Cerebellar nuclear complex (tissue), 1 donor: Measurements from ENCODE around the gene SLC2A6.

ENCODE experiments used
- DNase-seq, 2 experiments: peaks; one replicate each; lab custom pipeline; 2025; lab: John Stamatoyannopoulos, UW

Gene SLC2A6

DNA sequence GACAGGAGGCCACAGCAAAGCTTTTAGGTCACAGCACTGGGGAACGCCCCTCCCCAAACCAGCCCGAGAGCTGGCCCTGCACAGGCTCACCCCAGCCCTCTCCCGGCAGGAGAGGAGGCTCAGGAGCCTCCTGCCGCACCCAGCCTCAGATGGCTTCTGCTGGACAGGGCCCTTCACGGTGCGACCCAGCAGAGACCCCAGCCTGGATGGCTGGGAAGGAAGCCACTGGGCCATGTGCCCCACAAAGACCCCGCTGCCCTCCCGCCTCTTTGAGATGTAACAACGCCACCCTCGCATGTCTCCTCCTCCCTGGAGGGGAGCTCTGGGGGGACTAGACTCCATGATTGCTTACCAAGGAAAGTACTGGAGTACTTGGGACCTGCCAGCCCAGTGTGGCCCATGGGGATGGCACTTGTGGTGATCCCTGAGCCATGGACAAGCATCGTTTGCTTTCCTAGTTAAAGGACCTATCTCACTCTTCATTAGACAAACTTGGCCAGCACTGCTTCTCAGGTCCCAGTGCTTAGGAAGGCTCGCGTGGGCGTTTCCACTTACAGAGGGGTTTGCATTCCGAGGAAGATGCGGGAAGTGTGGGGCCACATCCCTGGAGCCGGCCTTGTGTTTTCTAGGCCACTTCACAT, 36.8 kb upstream of the SLC2A6 start:
- DNase-seq = no peak

- DNase-seq = no peak
Observed at GRCh38 chr9:133515240-133515610, 36.3 kb upstream of the SLC2A6 start.

- DNase-seq = no peak
Observed at GRCh38 chr9:133514460-133515239, 35.8 kb upstream of the SLC2A6 start.

DNA sequence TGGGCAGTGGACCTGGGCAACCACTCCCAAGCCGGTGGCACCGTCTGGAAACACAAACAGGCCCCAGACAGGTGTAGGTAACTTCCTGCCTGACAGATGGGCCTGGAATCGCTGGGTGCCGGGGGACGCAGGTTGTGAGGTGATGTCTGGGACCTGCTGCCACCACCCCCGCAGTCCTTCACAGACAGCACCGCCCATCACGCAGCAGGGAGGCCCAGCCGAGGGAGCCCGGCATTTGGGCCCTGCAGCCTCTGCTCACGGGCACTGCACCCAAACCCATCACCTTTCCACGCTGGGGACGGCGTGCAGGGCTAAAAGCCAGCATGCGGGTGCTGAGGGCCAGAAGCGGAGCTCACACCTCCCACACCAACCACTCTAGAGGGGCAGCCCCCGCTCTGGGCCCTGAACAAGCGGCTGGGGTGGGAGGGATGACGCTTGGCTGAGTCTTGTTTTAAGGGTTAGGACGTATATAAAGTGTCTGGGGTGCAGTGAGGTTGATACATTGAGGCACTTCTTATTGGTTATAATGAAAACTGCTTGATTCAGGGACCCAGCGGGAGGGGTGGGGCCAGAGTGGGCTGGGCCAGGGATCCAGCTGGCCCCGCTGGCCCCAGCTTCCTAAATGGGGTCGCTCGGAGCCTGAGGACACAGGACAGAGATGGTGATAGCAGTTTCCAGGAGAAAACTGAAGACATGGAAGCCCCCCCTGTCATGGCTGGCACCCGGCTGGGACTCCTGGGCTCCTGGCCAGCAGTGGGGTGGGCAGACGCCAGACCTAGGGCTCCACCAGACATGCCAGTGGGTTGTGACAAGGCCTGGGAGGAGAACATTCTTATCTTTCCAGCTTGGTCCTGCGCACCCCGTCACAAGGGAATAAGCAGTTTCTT, 34.6 kb upstream of the SLC2A6 start:
- DNase-seq = no peak

DNA sequence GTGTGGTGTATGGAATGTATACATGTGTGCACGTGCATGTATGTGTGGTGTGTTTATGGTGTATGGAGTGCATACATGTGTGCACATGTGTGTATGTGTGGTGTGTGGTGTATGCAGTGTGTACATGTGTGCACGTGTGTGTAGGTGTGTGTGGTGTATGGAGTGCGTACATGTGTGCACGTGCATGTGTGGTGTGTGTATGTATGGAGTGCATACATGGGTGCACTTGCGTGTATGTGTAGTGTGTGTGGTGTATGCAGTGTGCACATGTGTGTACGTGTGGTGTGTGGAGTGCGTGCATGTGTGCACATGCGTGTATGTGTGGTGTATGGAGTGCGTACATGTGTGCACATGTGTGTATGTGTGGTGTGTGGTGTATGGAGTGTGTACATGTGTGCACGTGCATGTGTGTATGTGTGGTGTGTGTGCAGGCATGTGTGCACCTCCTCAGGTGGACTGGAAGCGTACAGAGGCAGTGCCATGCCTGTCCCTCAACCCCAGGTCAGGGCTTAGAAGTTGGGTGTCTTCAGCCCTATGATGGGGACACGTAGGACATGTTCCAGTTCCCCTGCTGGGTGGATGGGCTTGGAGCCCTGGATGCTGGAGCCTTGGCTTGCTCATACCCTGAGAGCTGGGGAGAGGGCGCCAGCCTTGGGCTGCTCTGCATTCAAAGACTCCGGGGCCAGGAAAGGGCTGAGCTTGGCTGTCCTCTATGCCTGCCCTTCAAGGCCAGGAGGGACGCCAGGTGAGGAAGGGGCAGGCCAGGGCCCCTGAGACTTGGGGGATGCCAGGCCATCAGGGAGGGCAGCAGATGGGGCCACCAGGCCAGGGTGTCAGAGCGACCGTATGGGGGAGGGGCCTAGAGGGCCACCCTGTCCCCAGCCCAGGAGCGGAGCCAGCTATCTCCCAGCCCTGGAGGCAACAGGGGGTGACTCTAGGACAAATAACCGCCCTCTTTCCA, 33.6 kb upstream of the SLC2A6 start:
- DNase-seq = no peak

DNA sequence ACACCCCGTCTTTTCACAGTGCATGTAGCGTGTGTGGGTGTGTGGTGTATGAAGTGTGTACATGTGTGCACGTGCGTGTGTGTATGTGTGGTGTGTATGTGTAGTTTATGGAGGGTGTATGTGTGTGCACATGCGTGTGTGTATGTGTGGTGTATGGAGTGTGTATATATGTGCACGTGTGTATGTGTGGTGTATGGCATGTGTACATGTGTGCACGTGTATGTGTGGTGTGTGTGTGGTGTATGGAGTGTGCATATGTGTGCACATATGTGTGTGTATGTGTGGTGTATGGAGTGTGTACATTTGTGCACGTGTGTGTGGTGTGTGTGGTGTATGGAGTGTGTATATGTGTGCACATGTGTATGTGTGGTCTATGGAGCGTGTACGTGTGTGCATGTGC, 32.7 kb upstream of the SLC2A6 start:
- no peak for DNase-seq

GRCh38 chr9:133510926-133511505, 32.1 kb upstream of the SLC2A6 start:
- no peak for DNase-seq

DNA sequence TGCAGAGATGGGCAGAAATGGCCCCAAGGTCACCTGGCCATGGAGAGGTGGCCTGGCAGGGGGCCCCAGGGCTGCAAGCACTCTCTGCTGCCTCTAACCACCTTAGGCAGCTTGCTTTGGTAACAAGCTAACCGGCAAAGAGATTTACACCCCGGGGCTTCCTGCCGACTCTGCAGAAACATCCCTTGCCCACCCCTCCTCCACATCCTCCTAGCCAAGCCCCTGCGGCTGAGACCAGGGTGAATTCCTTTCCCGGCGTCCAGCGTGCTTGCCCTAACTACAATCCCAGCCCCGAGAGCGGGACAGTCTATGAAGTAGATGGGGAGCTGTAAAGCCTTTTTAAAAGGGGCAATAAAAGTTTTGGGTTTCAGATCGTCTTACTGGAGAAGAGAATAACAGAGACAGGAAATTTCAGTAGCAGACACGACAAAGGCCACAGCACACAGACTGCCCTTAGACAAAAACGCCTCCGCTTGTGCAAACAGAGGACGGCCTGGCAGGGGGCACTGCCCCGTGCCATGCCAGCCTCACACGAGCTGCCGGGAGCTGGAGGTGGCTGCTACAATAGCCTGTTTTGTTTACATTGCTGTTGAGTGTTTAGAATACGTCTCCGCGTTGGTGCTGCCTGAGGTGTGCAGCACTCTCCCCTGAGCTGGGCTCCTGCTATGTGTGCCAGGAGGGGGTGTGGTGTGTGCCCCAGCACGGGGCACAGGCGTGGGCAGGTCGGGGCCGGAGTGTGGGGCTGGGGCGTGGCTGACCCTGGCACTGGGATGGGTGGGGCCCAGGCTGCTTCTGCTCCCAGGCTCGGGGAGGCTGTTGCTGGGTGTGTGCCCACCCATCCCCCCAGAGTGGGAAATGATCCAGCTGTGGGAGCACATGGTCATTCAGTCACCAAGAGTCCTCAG, 30.5 kb upstream of the SLC2A6 start:
- no peak for DNase-seq

DNA sequence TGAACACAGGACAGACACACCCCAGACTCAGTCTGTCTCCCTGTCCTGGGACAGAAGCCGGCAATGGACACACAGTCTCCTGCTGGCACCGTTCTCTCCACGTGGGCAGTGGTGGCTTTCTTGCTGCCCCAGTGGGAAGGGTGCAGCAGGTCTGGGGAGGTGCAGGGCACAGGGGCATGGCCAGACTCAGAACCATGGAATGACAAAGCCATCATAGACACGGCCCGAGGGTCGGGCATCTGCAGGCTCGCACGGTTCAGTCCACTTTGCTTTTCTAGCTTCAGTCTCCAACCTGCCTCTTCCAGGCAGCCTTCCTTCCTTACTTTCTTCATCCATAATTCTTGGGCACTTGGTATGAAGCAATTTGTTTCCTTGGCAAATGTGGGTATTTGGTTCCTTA, 29.1 kb upstream of the SLC2A6 start:
- no peak for DNase-seq

- DNase-seq = no peak
Observed at GRCh38 chr9:133507246-133507965, 28.5 kb upstream of the SLC2A6 start.

DNA sequence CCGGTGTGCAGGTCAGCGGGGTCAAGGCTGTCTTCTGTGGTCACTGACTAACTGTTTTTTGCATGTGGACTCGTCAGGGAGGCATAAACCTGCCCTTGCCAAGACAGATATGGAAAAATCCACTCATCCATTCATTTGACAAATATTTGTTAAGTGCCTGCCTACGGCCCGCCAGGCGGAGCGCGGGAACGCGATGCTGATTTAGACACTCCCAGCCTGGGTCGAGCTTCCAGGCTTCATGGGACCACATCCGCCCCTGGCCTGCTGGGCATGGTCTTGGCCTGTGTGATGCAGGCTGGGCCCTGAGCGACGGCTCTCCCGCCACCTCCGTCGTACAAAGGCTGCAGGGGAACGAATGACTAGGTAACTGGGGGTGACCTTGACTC, 27.7 kb upstream of the SLC2A6 start:
- DNase-seq = no peak

DNA sequence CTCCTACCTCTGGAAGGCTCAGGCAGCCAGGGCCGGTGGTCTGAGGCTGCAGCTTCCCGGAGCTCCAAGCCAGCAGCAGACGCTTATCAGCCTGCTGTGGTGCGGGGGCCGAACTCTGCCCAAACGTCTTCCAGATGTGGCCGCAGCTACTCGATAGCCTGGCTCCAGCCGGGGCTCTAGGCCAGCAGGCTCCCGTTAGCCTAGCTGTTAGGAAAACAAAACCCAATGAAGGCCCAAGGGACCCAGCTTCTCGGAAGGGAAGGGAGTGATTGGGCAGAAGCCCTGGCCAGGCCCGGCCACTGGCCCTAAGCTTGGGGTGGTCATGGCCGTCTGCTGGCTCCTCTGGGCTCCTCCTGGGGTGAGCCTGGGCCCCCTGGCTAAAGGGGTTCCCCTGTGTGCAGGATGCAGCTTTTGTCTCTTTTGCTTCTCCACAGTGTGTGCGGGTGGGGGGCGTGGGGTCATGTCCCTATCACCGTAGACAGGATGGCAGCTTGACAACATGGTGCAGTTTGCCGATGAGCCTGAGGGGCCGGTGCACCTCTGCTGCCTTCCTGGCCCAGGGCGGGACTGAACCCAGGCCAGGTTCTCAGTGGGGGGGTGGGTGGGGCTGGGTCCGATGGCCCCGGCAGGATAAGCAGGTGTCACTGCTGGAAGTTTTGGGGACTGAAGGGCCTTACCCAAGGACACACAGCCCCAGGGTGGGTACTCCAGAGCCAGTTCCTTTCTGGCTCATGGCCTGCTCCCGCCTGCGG, 27.2 kb upstream of the SLC2A6 start:
- no peak for DNase-seq

DNA sequence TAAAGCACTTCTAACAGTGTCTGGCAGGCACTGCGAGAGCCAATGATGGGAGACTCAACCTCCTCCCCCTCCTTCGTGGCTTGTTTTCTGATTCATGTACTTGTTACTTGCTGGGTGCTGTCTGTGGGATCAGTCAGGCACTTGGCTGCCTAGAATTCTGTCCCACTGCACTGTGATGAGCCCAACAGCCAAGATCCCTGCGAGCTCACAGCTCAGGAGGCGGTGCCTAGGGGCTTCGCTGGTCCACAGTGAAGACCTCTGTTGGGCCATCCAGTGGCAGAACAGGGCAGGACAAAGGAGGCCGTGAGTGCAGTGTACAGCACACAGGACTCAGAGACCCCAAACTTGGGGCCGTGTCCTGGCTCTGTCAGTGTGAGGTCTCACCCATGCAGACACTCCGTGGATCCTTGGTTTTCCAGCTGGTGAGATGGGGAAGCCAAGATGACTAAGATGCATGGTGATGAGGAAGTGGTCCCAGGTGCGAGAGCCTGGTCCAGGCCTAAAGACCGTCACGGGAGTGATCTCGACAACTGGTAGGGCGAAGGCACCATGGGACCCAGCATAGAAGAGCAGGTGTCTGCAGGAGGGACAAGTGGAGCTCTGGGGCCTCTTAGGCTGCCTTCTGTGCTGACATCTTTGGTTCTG, 26.4 kb upstream of the SLC2A6 start:
- DNase-seq = no peak

GRCh38 chr9:133502112-133502511, 23.2 kb upstream of the SLC2A6 start:
- no peak for DNase-seq

- no peak for DNase-seq
Observed at GRCh38 chr9:133499892-133500270, 21.0 kb upstream of the SLC2A6 start.

DNA sequence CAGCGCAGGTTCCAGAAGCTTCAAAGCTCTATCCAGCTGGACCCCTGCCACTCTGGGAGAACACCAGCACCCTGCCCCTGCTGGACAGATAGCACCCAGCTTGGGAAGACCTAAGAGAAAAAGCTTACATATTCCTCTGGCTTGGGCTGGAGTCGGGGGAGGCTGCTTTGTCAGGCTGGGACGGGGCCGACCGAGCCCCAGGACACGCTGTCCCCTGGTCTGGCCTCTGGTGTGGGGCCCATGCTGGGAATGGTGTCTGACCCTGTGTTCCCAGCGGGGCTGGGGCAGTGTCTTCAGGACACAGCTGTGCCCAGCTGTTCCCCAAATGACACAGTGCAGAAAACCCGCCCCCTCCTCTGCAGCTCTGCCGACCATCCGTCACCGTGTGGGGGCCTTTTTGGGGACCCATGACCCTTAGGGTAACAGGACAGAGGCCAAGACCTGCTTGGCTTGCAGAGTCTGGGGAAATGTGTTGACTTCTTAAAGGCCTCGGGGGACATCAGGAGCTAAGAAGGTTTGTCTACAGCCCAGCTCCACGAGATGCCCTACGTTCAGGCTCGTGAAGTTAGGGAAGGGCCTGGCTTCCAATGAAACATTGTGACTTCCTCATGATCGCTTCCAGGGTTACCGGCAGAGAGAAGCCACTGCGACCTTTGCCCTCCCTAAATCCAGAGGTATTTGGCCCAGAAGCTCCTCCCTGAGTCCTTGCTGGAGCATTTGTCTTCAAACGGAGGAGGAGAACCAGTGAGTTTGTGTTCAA, 20.4 kb upstream of the SLC2A6 start:
- no peak for DNase-seq
